ENCODE data around the gene TNFRSF13B.

DNA sequence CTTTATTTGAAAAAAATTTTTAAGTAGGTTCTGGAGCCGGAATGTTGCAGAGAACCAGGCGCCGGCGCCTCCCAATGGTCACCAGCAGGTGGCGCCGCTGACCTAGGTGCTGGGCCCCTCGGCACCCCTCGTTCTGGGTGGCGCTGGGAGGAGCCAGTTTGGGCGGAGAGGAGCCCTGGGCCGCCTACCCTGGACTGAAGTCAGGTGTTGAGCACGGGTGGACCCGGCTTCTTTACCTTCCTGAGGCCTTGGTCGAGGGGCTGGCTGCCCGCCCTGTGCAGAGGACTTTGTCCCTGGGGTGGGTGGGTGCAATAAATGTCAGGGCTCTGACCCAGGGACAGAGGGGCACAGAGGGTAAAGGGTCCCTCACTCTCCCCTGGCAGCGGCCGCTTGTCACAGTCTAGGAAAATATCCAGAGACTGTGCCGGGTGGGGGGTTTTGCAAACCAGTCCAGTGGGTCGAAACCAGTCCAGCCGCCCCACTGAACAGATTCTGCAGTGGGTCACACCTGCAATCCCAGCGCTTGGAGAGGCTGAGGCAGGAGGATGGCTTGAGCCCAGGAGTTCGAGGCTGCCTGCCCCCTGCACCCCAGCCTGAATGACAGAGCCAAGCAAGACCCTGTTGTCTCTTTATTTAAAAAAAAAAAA is 30.1 kb upstream of the TNFRSF13B start:
- TF ChIP-seq, protein P1, sequence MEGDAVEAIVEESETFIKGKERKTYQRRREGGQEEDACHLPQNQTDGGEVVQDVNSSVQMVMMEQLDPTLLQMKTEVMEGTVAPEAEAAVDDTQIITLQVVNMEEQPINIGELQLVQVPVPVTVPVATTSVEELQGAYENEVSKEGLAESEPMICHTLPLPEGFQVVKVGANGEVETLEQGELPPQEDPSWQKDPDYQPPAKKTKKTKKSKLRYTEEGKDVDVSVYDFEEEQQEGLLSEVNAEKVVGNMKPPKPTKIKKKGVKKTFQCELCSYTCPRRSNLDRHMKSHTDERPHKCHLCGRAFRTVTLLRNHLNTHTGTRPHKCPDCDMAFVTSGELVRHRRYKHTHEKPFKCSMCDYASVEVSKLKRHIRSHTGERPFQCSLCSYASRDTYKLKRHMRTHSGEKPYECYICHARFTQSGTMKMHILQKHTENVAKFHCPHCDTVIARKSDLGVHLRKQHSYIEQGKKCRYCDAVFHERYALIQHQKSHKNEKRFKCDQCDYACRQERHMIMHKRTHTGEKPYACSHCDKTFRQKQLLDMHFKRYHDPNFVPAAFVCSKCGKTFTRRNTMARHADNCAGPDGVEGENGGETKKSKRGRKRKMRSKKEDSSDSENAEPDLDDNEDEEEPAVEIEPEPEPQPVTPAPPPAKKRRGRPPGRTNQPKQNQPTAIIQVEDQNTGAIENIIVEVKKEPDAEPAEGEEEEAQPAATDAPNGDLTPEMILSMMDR (IDR thresholded peaks at IDR 0.05; ENCODE audit: borderline replicate concordance, extremely low read depth, low read length, poor library complexity, severe bottlenecking) = peak; percentile 92
- TF ChIP-seq EZH2 (IDR thresholded peaks at IDR 0.05; ENCODE audit: borderline replicate concordance, low read depth, low read length, severe bottlenecking) = no peak

Data from DND-41 (cell line).